Pancreas (tissue), 10 donors: ENCODE results near the gene SS18L1. TPM values are rescaled to one million over a fixed set of nuclear protein-coding genes. Genes with fewer than 3 reads are reported as not detected.

ENCODE experiments used
- ATAC-seq, 4 donors: fragments of 200-7000 bp; cut with Tn5 transposase; one replicate each; pipeline versions ENCODE4 v1.8.0 to v1.9.1; 2020; ENCODE audit warnings: mild to moderate bottlenecking in 4 of 4, moderate library complexity in 4 of 4
- DNase-seq, 6 donors: peaks; one replicate each; pipeline ENCODE4 v3.0.0-alpha.2; 2020
- FAIRE-seq: peaks from 2 replicates; lab custom pipeline; 2012; peaks lifted over from hg19 to GRCh38; lab: Jason Lieb, UNC
- H3K27ac ChIP-seq, 4 donors: fragments of 200-600 bp; sonication (generic); 1 replicate in 3 of 4; 2 replicates in 1 of 4; pipeline versions ENCODE4 v1.5.0 to v1.8.0; 2020
- H3K27me3 ChIP-seq, 4 donors: fragments of 200-600 bp; one replicate each; pipeline ENCODE4 v1.8.0; 2021
- H3K36me3 ChIP-seq, 3 donors: fragments of 200-600 bp; sonication (generic) in 1 of 3; one replicate each; pipeline versions ENCODE4 v1.5.0 to v1.8.0; 2020 to 2021
- H3K4me1 ChIP-seq, 3 donors: fragments of 200-600 bp; one replicate each; pipeline ENCODE4 v1.8.0; 2021
- H3K4me3 ChIP-seq, 4 donors: fragments of 200-600 bp; sonication (generic) in 2 of 4; one replicate each; pipeline versions ENCODE4 v1.5.0 to v1.8.0; 2020 to 2021
- H3K9me3 ChIP-seq, 4 donors: fragments of 200-600 bp; one replicate each; pipeline ENCODE4 v1.8.0; 2021
- CTCF ChIP-seq, 4 donors: fragments of 200-600 bp; sonication (generic) in 3 of 4; IDR thresholded peaks; one replicate each; pipeline versions ENCODE4 v1.5.0 to v1.8.0; 2021; ENCODE audit warnings: antibody characterized with exemption in 4 of 4
- WGBS, 2 donors: extraction: QIAGEN DNeasy Blood & Tissue Kit; methylation state at CpG; one replicate each; pipeline ENCODE4 v1.1.7; 2013; 5-methylcytosine and 5-hydroxymethylcytosine counted together
- intact Hi-C, 3 donors: fragments of 100-400 bp; cut with DNase I; formaldehyde crosslinking; loops; one replicate each; pipeline versions ENCODE4 v1.11.1 to v1.14.2; 2022
- polyA plus RNA-seq, 2 donors: library from polyadenylated mRNA; stranded (reverse); fragments of 200-250 nt; gene quantifications; one replicate each; pipeline ENCODE4 v1.2.3, GENCODE V29; 2013
- total RNA-seq, 6 donors: library from RNA; stranded (reverse); fragmentation: NEBNext Ultra II Directional in 4 of 6; extraction: Animal tissue kit (Norgen Biotek cat#: 25700) in 4 of 6; gene quantifications; one replicate each; pipeline versions ENCODE4 v1.2.1 to v1.2.4, GENCODE V29; 2021 to 2023
- donor health status: healthy with polysubstance abuse.
- donor health status: DM: no; HTN: no; CAD: no; lungs with moderate emphysema.
- donor health status: DM: no; HTN: no; CAD: no.
- donor health status: control.
- donor health status: control.
- donor health status: Bipolar disorder and iron deficiency.
- donor health status: DM: yes; HTN: yes; CAD: no.
- donor health status: DM: no; HTN: no; CAD: no.
- donor health status: DM: no; HTN: no; CAD: no.
- donor health status: DM: yes; HTN: yes; CAD: no.

The SS18L1 gene
- total and polyA plus RNA-seq, 8 donors, result 6.6 to 19.3 (median 8.4) TPM

- H3K4me3 ChIP-seq, result peak overlapping the region in 3 of 4 donors; percentile 23 to 33 (median 32)
- intact Hi-C loops, result no loop called here
- H3K27me3 ChIP-seq, result peaks cover 0 to 8% (median 0%) of the 10 kb centered on the region in 4 donors
- peak in 2 of 6 donors; percentile 21 to 81 for DNase-seq
- H3K9me3 ChIP-seq, result no peaks in the 10 kb centered on the region
- ATAC-seq, result peak in 3 of 4 donors; percentile 14 to 23 (median 16)
- no peak for FAIRE-seq
- no peak overlapping the region for H3K27ac ChIP-seq
- peaks cover 6 to 7% (median 6%) of the 10 kb centered on the region in 3 donors for H3K4me1 ChIP-seq
- WGBS, 2 donors, result 2% methylated on average over 63 to 84 of the region's 84 CpGs
- H3K36me3 ChIP-seq, result no peaks in the 10 kb centered on the region
- TF ChIP-seq CTCF (IDR thresholded peaks at IDR 0.05), result no peak
These were observed 75.8 kb downstream of the SS18L1 start for GRCh38 chr20:62219101-62219991.

GRCh38 chr20:62219992-62220665, 76.6 kb downstream of the SS18L1 start, which contains the start of gene HRH3:
HRH3 (minus strand) TSS chr20:62220278; CDS start chr20:62219970, 308 bp downstream.
- peak in 4 of 6 donors; percentile 69 to 91 (median 80) for DNase-seq

GRCh38 chr20:62220666-62221568, 77.3 kb downstream of the SS18L1 start:
- no peak for TF ChIP-seq CTCF (IDR thresholded peaks at IDR 0.05)
- WGBS, 2 donors, result 7 to 8% methylated on average over 42 to 46 of the region's 46 CpGs
- FAIRE-seq (no peak), DNase-seq (peak in 1 of 6 donors; percentile 74), ATAC-seq (peak; percentile 5 to 26 (median 14))
- Histone ChIP-seq H3K9me3 (no peaks in the 10 kb centered on the region), H3K27ac (no peak overlapping the region), H3K4me3 (peak overlapping the region in 2 of 4 donors; percentile 30 to 32), H3K36me3 (no peaks in the 10 kb centered on the region), H3K27me3 (peaks cover 0 to 8% (median 0%) of the 10 kb centered on the region in 4 donors), H3K4me1 (peaks cover 6 to 7% (median 6%) of the 10 kb centered on the region in 3 donors)
- intact Hi-C loops, result no loop called here

More at GRCh38 chr20:62219992-62220665, 76.6 kb downstream of the SS18L1 start, which contains the start of gene HRH3:
- peak within 1 kb of the TSS; percentile 15 to 33 (median 28) for H3K4me3 ChIP-seq
- no peaks in the 10 kb centered on the region for H3K36me3 ChIP-seq
- H3K27me3 ChIP-seq, result peaks cover 0 to 8% (median 0%) of the 10 kb centered on the region in 4 donors
- peaks cover 6 to 7% (median 6%) of the 10 kb centered on the region in 3 donors for H3K4me1 ChIP-seq
- no peak within 1 kb of the TSS for H3K27ac ChIP-seq
- H3K9me3 ChIP-seq, result no peaks in the 10 kb centered on the region
- ATAC-seq (peak; percentile 78 to 92 (median 87)), FAIRE-seq (no peak)
- no peak for TF ChIP-seq CTCF (IDR thresholded peaks at IDR 0.05)
- 1 to 2% methylated on average over 32 to 84 of the region's 84 CpGs for WGBS, 2 donors
- intact Hi-C loops, result no loop called here

- WGBS, 2 donors, result 82 to 85% methylated on average over 18 of the region's 18 CpGs
- FAIRE-seq (no peak), DNase-seq (peak in 1 of 6 donors; percentile 67), ATAC-seq (no peak)
- H3K4me1 ChIP-seq, result peaks cover 7 to 11% (median 8%) of the 10 kb centered on the region in 3 donors
- no peak overlapping the region for H3K4me3 ChIP-seq
- H3K36me3 ChIP-seq, result no peaks in the 10 kb centered on the region
- no peak overlapping the region for H3K27ac ChIP-seq
- H3K9me3 ChIP-seq, result no peaks in the 10 kb centered on the region
- intact Hi-C loops, result no loop called here
- TF ChIP-seq CTCF (IDR thresholded peaks at IDR 0.05), result no peak
- H3K27me3 ChIP-seq, result peaks cover 0 to 8% (median 0%) of the 10 kb centered on the region in 4 donors
These were observed 78.8 kb downstream of the SS18L1 start for GRCh38 chr20:62222266-62222850.
